AG10803 (cell line): ENCODE measurements around the gene ETV7.

Source experiments
- DNase-seq: peaks from one replicate; pipeline ENCODE4 v3.0.0; 2010; ENCODE audit warnings: low read depth
- H3K4me3 ChIP-seq: 2 replicates; pipeline ENCODE4 v1.5.1; 2011; ENCODE audit warnings: mild to moderate bottlenecking, low read length, control low read depth
- TF ChIP-seq, protein P1 (sequence below): conservative IDR thresholded peaks from 2 replicates; pipeline ENCODE4 v1.5.1; 2011; ENCODE audit warnings: mild to moderate bottlenecking, low read length, control low read depth, inconsistent platforms

The ETV7 gene

GRCh38 chr6:36328600-36328999 lies 58.9 kb downstream of the ETV7 start:
- TF ChIP-seq, protein P1, sequence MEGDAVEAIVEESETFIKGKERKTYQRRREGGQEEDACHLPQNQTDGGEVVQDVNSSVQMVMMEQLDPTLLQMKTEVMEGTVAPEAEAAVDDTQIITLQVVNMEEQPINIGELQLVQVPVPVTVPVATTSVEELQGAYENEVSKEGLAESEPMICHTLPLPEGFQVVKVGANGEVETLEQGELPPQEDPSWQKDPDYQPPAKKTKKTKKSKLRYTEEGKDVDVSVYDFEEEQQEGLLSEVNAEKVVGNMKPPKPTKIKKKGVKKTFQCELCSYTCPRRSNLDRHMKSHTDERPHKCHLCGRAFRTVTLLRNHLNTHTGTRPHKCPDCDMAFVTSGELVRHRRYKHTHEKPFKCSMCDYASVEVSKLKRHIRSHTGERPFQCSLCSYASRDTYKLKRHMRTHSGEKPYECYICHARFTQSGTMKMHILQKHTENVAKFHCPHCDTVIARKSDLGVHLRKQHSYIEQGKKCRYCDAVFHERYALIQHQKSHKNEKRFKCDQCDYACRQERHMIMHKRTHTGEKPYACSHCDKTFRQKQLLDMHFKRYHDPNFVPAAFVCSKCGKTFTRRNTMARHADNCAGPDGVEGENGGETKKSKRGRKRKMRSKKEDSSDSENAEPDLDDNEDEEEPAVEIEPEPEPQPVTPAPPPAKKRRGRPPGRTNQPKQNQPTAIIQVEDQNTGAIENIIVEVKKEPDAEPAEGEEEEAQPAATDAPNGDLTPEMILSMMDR = no peak
- H3K4me3 ChIP-seq = no peak overlapping the region
- no peak for DNase-seq

GRCh38 chr6:36327919-36328236 lies 59.6 kb downstream of the ETV7 start:
- H3K4me3 ChIP-seq = no peak overlapping the region
- no peak for DNase-seq
- TF ChIP-seq, protein P1 = no peak

- no peak overlapping the region for H3K4me3 ChIP-seq
- TF ChIP-seq, protein P1 = no peak
- no peak for DNase-seq
These were observed 60.1 kb downstream of the ETV7 start for GRCh38 chr6:36327226-36327918.

DNA sequence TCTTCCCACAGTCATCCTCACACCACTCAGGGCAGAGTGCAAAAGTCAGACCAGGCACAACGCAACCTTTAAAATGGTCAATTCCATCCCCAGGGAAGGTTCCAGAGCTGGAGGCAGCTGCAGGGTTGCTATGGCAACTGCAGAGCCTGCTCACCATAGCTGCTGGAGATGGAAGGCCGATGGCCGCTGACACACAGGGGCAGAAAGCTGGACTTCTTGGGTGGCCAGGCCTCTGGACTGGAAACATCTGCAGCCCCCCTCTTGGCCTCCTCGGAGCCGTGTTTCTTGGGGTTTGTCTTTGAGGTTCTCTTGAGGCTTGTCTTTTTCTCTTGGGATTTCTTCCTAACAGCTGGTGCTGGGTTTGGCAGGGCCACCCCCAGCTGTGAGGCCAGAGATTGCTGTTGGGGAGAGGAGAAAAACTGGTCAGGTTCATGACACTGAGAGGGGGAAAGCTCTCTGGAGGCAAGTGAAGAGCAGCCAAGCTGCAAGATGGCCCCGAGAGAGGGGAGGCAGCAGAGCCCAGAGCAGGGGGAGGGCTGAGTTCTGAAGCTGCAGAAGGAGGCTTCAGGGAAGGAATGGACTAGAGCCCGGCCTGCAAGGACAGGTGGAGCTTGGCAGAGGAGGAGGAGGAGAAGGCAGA lies 61.0 kb downstream of the ETV7 start:
- no peak overlapping the region for H3K4me3 ChIP-seq
- TF ChIP-seq, protein P1 = no peak
- DNase-seq = no peak

DNA sequence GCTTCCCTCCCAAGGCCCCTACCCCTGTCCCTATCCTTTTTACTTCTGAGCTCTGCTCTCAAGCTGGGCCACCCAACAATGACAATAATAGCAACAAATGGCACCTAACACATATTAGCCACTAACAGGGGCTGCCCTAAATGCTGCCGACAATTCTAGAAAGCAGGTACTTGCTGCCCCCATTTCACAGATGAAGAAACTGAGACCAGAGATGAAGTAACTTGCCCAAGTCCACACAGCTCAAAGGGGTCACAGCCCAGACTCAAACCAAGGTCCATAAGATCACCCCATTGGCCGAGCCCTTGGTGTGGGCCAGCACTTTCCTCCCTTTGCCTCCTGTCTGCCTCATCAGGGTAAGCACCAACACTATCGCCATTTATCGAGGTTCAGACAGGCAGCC lies 62.8 kb downstream of the ETV7 start:
- TF ChIP-seq, protein P1 = no peak
- H3K4me3 ChIP-seq = no peak overlapping the region
- DNase-seq = no peak

- TF ChIP-seq, protein P1 = no peak
- DNase-seq = no peak
- no peak overlapping the region for H3K4me3 ChIP-seq
These were observed 63.3 kb downstream of the ETV7 start for GRCh38 chr6:36324191-36324590.

DNA sequence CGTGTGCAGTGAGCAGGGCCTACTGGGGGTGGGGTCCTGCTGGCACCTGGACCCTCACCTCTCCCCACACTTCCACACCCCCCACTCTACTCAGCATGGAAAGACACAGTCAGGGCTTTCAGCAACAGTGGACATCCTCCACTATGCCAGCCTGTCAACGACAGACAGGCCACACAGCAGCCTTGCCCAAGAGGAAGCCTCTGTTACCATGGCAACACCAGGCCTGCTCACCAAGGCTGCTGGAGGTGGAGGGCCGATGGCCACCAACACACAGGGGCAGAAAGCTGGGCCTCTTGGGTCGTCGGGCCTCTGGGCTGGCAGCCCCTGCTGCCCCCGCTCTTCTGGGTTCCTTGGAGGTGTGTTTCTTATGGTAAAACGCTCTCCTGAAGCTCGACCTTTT lies 64.4 kb downstream of the ETV7 start:
- TF ChIP-seq, protein P1 = no peak
- DNase-seq = peak; percentile 22
- H3K4me3 ChIP-seq = no peak overlapping the region
